Measurements from ENCODE around the gene SSR3. TPM values are rescaled to one million over a fixed set of nuclear protein-coding genes. Genes with fewer than 3 reads are reported as not detected.

Gene SSR3
- total RNA-seq, 1 donor from 2014 or later, result 148 TPM

GRCh38 chr3:156582532-156583183 is 27.7 kb upstream of the SSR3 start:
- DNase-seq (ENCODE audit: low spot score), result no peak
- Mint-ChIP-seq H3K4me3 (ENCODE audit: unreplicated experiment) (no peak overlapping the region), H3K27ac (ENCODE audit: unreplicated experiment) (no peak overlapping the region), H3K36me3 (ENCODE audit: low read depth, unreplicated experiment) (no peaks in the 10 kb centered on the region), H3K4me1 (ENCODE audit: unreplicated experiment) (peaks cover 10% of the 10 kb centered on the region), H3K27me3 (ENCODE audit: unreplicated experiment) (peaks cover 3% of the 10 kb centered on the region), H3K9me3 (ENCODE audit: unreplicated experiment) (no peaks in the 10 kb centered on the region)
- TF ChIP-seq CTCF (IDR thresholded peaks at IDR 0.05; ENCODE audit: unreplicated experiment), result no peak

DNA sequence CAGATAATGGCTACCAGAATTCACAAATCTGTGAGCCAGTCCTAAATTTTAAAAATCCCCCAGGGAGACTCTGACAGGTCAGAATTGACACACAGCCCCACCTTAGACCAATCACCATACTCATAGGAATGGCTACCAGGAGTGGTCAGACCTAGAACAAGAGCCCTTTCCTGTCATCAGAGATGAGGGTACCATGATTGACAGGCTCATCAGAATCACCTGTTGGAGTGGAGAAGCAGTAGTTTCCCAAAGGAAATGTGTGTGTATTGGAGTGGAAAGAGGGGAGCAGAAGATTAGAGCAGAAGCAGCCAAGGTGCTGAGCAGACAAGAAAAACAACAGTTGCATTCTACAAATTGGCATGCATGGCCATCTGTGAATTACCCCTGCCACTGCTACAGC is 27.0 kb upstream of the SSR3 start:
- Mint-ChIP-seq H3K4me3 (ENCODE audit: unreplicated experiment) (no peak overlapping the region), H3K27ac (ENCODE audit: unreplicated experiment) (no peak overlapping the region), H3K27me3 (ENCODE audit: unreplicated experiment) (peaks cover 3% of the 10 kb centered on the region), H3K9me3 (ENCODE audit: unreplicated experiment) (no peaks in the 10 kb centered on the region), H3K4me1 (ENCODE audit: unreplicated experiment) (peaks cover 10% of the 10 kb centered on the region), H3K36me3 (ENCODE audit: low read depth, unreplicated experiment) (no peaks in the 10 kb centered on the region)
- TF ChIP-seq CTCF (IDR thresholded peaks at IDR 0.05; ENCODE audit: unreplicated experiment), result no peak
- no peak for DNase-seq (ENCODE audit: low spot score)

DNA sequence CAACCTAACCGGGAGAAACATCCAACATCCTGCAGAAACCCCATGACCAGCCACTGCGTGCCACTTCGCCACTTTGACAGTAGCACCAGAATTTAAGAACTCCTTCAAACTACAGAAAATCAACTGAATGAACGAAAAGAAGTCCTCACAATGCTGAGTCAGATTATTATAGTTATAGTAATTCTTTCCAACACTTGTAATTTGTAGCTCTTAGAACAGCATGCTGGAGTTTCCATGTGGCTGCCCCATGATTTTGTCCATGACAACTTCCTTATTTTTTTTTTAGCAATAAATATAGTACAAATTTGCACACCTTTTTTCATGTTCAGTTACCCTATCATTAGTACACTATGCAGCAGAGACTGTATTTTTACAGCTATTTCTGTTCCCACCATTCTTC is 26.1 kb upstream of the SSR3 start:
- Mint-ChIP-seq H3K27ac (ENCODE audit: unreplicated experiment) (no peak overlapping the region), H3K9me3 (ENCODE audit: unreplicated experiment) (no peaks in the 10 kb centered on the region), H3K36me3 (ENCODE audit: low read depth, unreplicated experiment) (no peaks in the 10 kb centered on the region), H3K4me1 (ENCODE audit: unreplicated experiment) (peaks cover 10% of the 10 kb centered on the region), H3K4me3 (ENCODE audit: unreplicated experiment) (no peak overlapping the region), H3K27me3 (ENCODE audit: unreplicated experiment) (peaks cover 3% of the 10 kb centered on the region)
- DNase-seq (ENCODE audit: low spot score), result no peak
- no peak for TF ChIP-seq CTCF (IDR thresholded peaks at IDR 0.05; ENCODE audit: unreplicated experiment)

- peaks cover 3% of the 10 kb centered on the region for H3K27me3 Mint-ChIP-seq (ENCODE audit: unreplicated experiment)
- DNase-seq (ENCODE audit: low spot score), result no peak
- no peak overlapping the region for H3K27ac Mint-ChIP-seq (ENCODE audit: unreplicated experiment)
- no peaks in the 10 kb centered on the region for H3K9me3 Mint-ChIP-seq (ENCODE audit: unreplicated experiment)
- TF ChIP-seq CTCF (IDR thresholded peaks at IDR 0.05; ENCODE audit: unreplicated experiment), result no peak
- no peaks in the 10 kb centered on the region for H3K36me3 Mint-ChIP-seq (ENCODE audit: low read depth, unreplicated experiment)
- no peak overlapping the region for H3K4me3 Mint-ChIP-seq (ENCODE audit: unreplicated experiment)
- H3K4me1 Mint-ChIP-seq (ENCODE audit: unreplicated experiment), result peaks cover 10% of the 10 kb centered on the region
Observed at GRCh38 chr3:156579427-156579851, 24.5 kb upstream of the SSR3 start.

DNA sequence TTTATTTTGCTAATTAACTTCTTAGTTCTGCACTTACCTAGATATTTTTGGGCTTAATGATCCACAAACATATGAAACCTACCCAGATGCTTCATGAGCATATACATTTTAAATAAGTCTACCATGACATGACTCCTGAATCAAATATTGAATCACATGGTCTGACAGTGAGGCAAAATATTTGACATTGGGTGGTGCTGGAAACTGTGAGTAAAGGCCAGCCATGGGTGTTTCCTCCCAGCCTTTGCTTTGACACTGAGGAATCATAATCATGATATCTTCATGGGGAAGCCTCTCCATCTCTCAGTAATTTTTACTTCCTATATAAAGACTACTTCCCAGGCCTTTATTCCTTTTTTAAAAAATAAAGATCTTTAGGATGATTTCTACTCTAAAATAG is 22.8 kb upstream of the SSR3 start:
- Mint-ChIP-seq H3K27ac (ENCODE audit: unreplicated experiment) (no peak overlapping the region), H3K27me3 (ENCODE audit: unreplicated experiment) (peaks cover 2% of the 10 kb centered on the region), H3K36me3 (ENCODE audit: low read depth, unreplicated experiment) (no peaks in the 10 kb centered on the region), H3K9me3 (ENCODE audit: unreplicated experiment) (no peaks in the 10 kb centered on the region), H3K4me1 (ENCODE audit: unreplicated experiment) (peaks cover 8% of the 10 kb centered on the region), H3K4me3 (ENCODE audit: unreplicated experiment) (no peak overlapping the region)
- TF ChIP-seq CTCF (IDR thresholded peaks at IDR 0.05; ENCODE audit: unreplicated experiment), result no peak
- DNase-seq (ENCODE audit: low spot score), result no peak

Measured in endothelial cell (in vitro differentiated cells).